Hepatocyte (in vitro differentiated cells): ENCODE results near the gene PRDM5. TPM values are rescaled to one million over a fixed set of nuclear protein-coding genes. Genes with fewer than 3 reads are reported as not detected.

Source experiments
- DNase-seq: peaks from one replicate; pipeline ENCODE4 v3.0.0-alpha.2; 2016; ENCODE audit warnings: low spot score
- H2AFZ ChIP-seq: fragments of 200-600 bp; sonication (generic); 2 replicates; pipeline ENCODE4 v1.6.0; 2016; ENCODE audit warnings: antibody characterized with exemption, mild to moderate bottlenecking
- H3K27ac ChIP-seq: fragments of 200-600 bp; sonication (generic); 2 replicates; pipeline ENCODE4 v1.5.1; 2016; ENCODE audit warnings: mild to moderate bottlenecking
- H3K27me3 ChIP-seq: fragments of 200-600 bp; sonication (generic); 2 replicates; pipeline ENCODE4 v1.6.1; 2016
- H3K36me3 ChIP-seq: fragments of 200-600 bp; sonication (generic); replicated peaks from 2 replicates; pipeline ENCODE4 v1.5.1; 2016; ENCODE audit warnings: low read depth; ENCODE audit not compliant: insufficient read depth
- H3K4me1 ChIP-seq: fragments of 200-600 bp; sonication (generic); 2 replicates; pipeline ENCODE4 v1.5.1; 2016; ENCODE audit warnings: mild to moderate bottlenecking, moderate library complexity; ENCODE audit not compliant: insufficient read depth
- H3K4me2 ChIP-seq: fragments of 200-600 bp; sonication (generic); 2 replicates; pipeline ENCODE4 v1.6.0; 2016
- H3K4me3 ChIP-seq: fragments of 200-600 bp; sonication (generic); 2 replicates; pipeline ENCODE4 v1.5.1; 2016; ENCODE audit warnings: mild to moderate bottlenecking
- H3K79me2 ChIP-seq: fragments of 200-600 bp; sonication (generic); 2 replicates; pipeline ENCODE4 v1.6.0; 2017; ENCODE audit warnings: mild to moderate bottlenecking
- H3K9me2 ChIP-seq: fragments of 200-600 bp; sonication (generic); replicated peaks from 2 replicates; pipeline ENCODE4 v1.6.0; 2017; ENCODE audit warnings: mild to moderate bottlenecking; ENCODE audit not compliant: insufficient read depth
- H3K9me3 ChIP-seq: fragments of 200-600 bp; sonication (generic); 2 replicates; pipeline ENCODE4 v1.5.1; 2016; ENCODE audit warnings: low read depth, mild to moderate bottlenecking
- H4K20me1 ChIP-seq: fragments of 200-600 bp; sonication (generic); 2 replicates; pipeline ENCODE4 v1.6.0; 2016; ENCODE audit warnings: mild to moderate bottlenecking; ENCODE audit not compliant: insufficient read depth, poor library complexity, severe bottlenecking
- EZH2 ChIP-seq: fragments of 200-600 bp; sonication (generic); IDR thresholded peaks from 2 replicates; pipeline ENCODE4 v1.6.1; 2016; ENCODE audit warnings: antibody characterized with exemption, mild to moderate bottlenecking, borderline replicate concordance
- EZH2phosphoT487 ChIP-seq: fragments of 200-600 bp; sonication (generic); IDR thresholded peaks from one replicate; pipeline ENCODE4 v1.6.1; 2018; ENCODE audit warnings: antibody characterized with exemption, mild to moderate bottlenecking, low read depth, moderate library complexity; ENCODE audit not compliant: unreplicated experiment, severe bottlenecking
- WGBS: methylation state at CpG from one replicate; pipeline ENCODE4 v1.1.6; 2016; ENCODE audit warnings: low lambda C conversion rate; ENCODE audit errors: missing lambda C conversion rate; 5-methylcytosine and 5-hydroxymethylcytosine counted together
- polyA plus RNA-seq: library from polyadenylated mRNA; unstranded; fragments of >200 nt; fragmentation: Nextera tagmentation; extraction: Ambion mirVana; gene quantifications from 2 replicates; pipeline ENCODE4 v1.2.1, GENCODE V29; 2016
- total RNA-seq: library from RNA; depleted of rRNA; stranded (reverse); fragments of >200 nt; gene quantifications from 2 replicates; pipeline ENCODE4 v1.2.3, GENCODE V29; 2014
- TF ChIP-seq, protein P1 (sequence below): fragments of 200-600 bp; sonication (generic); IDR thresholded peaks from 2 replicates; pipeline ENCODE4 v1.5.1; 2016; ENCODE audit warnings: antibody characterized with exemption, mild to moderate bottlenecking; ENCODE audit not compliant: poor library complexity

PRDM5 gene
- total RNA-seq (16.8 and 21.2 TPM in 2 replicates), polyA plus RNA-seq (3.8 and 4.2 TPM in 2 replicates)

DNA sequence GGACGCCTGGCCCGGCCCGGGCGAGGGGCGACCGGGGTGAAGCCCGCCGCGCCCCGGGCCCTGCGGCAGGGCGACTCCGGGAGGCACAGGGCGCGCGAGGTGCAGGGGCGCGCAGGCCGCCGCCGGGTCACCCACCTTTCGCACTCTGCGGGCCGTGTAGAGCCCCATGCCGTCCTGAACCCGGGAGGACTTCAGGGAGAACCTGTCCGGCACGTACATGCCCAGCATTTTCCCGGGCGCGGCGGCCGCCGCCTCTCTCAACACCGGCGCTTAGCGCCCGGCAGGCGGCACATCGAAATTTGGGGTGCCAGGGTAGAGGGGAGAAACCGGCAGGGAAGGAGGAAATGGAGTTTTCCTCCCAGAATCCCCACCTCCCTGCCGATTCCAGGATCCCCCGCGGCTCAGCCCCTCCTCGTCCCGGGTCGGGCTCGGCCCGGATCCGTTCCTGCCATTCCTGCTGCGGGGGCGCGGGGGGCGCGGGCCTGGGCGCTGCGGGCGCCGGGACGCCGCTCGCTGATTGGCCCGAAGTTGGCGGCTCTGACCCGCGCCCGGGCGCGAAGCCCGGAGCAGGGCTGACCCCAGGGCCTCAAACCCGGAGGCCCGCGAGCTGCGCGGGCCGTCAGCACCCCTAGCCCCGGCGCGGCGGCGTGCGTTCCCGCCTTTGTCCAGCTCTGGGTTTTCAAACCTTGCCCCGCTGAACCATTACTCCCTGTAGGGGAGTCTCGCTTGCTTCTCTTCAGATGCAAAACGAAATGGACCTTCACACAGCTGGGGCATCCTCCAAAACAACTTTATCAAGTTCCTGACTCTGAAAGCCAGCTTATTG lies at the start of gene PRDM5:
TSS of gene PRDM5 (minus strand) at position 346 of the 826 bp plus-strand sequence. CDS start at position 228, 118 bp downstream.
- Histone ChIP-seq H3K4me3 (peak within 1 kb of the TSS; percentile 50), H3K9me2 (no peaks in the 10 kb centered on the region), H3K9me3 (no peaks in the 10 kb centered on the region), H3K27me3 (no peaks in the 10 kb centered on the region), H3K36me3 (no peaks in the 10 kb centered on the region), H3K4me2 (peak within 1 kb of the TSS; percentile 80), H3K27ac (peak within 1 kb of the TSS; percentile 93), H3K79me2 (peaks cover 25% of the 10 kb centered on the region), H2AFZ (peak within 1 kb of the TSS; percentile 97), H3K4me1 (peaks cover 21% of the 10 kb centered on the region), H4K20me1 (no peaks in the 10 kb centered on the region)
- DNase-seq, result peak; percentile 68
- WGBS, result 2% methylated on average over 58 of the region's 86 CpGs
- TF ChIP-seq, protein P1, sequence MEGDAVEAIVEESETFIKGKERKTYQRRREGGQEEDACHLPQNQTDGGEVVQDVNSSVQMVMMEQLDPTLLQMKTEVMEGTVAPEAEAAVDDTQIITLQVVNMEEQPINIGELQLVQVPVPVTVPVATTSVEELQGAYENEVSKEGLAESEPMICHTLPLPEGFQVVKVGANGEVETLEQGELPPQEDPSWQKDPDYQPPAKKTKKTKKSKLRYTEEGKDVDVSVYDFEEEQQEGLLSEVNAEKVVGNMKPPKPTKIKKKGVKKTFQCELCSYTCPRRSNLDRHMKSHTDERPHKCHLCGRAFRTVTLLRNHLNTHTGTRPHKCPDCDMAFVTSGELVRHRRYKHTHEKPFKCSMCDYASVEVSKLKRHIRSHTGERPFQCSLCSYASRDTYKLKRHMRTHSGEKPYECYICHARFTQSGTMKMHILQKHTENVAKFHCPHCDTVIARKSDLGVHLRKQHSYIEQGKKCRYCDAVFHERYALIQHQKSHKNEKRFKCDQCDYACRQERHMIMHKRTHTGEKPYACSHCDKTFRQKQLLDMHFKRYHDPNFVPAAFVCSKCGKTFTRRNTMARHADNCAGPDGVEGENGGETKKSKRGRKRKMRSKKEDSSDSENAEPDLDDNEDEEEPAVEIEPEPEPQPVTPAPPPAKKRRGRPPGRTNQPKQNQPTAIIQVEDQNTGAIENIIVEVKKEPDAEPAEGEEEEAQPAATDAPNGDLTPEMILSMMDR, result peak; percentile 11
- no peak for TF ChIP-seq EZH2

DNA sequence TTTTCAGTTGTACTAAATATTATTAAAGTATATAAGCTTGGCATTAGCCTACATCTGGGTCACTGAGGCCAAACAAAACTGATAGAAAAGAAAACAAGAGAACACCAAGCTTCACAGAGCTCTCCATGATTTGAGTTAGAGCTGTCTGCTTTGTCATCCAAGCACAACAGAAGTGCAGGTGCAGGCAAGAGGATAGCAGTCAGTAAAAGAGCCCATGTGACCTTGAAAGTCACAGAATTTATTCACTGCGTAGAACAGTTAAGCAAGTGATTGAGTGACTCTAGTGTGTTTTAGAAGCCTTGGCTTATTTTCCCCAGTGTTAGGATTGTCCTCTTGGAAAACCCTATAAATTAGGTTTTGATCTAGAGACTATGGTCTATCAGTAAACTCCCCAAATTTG lies 49.4 kb upstream of the PRDM5 start:
- Histone ChIP-seq H3K36me3 (no peaks in the 10 kb centered on the region), H3K4me3 (no peak overlapping the region), H4K20me1 (no peaks in the 10 kb centered on the region), H3K27ac (no peak overlapping the region), H3K9me3 (no peaks in the 10 kb centered on the region), H3K27me3 (no peaks in the 10 kb centered on the region), H3K4me1 (no peaks in the 10 kb centered on the region), H3K4me2 (no peak overlapping the region), H3K9me2 (no peaks in the 10 kb centered on the region), H3K79me2 (no peaks in the 10 kb centered on the region), H2AFZ (no peak overlapping the region)
- WGBS, result 75% methylated on average over 1 of the region's 1 CpG
- TF ChIP-seq EZH2, result no peak
- TF ChIP-seq, protein P1, result no peak
- no peak for DNase-seq

GRCh38 chr4:120965938-120966337 lies 43.4 kb upstream of the PRDM5 start:
- H3K36me3 ChIP-seq, result no peaks in the 10 kb centered on the region
- no peaks in the 10 kb centered on the region for H3K9me3 ChIP-seq
- no peak for DNase-seq
- no peak overlapping the region for H3K4me2 ChIP-seq
- H4K20me1 ChIP-seq, result no peaks in the 10 kb centered on the region
- no peak overlapping the region for H3K27ac ChIP-seq
- H3K4me3 ChIP-seq, result no peak overlapping the region
- no peaks in the 10 kb centered on the region for H3K9me2 ChIP-seq
- no peaks in the 10 kb centered on the region for H3K79me2 ChIP-seq
- no peaks in the 10 kb centered on the region for H3K27me3 ChIP-seq
- TF ChIP-seq EZH2, result no peak
- TF ChIP-seq EZH2phosphoT487, result no peak
- TF ChIP-seq, protein P1, result no peak
- H2AFZ ChIP-seq, result no peak overlapping the region
- WGBS, result 71% methylated on average over 4 of the region's 4 CpGs
- no peaks in the 10 kb centered on the region for H3K4me1 ChIP-seq
